DND-41 (cell line): Measurements from ENCODE around the gene GABRG3.

Experiments
- ATAC-seq: fragments of 200-7000 bp; cut with Tn5 transposase; 3 replicates; pipeline ENCODE4 v1.9.1; 2021; ENCODE audit warnings: low read depth; ENCODE audit not compliant: insufficient read depth
- DNase-seq: peaks from one replicate; pipeline ENCODE4 v3.0.0-alpha.2; 2020
- H2AFZ ChIP-seq: 2 replicates; pipeline ENCODE4 v1.6.0; 2012; ENCODE audit warnings: low read depth, low read length
- H3K27ac ChIP-seq: 2 replicates; pipeline ENCODE4 v1.5.1; 2012; ENCODE audit warnings: low read length, inconsistent platforms
- H3K27me3 ChIP-seq: fragments of 200-600 bp; sonication (generic); 2 replicates; pipeline ENCODE4 v1.6.0; 2012; ENCODE audit warnings: low read length, mild to moderate bottlenecking, inconsistent platforms; ENCODE audit not compliant: insufficient read depth, poor library complexity
- H3K36me3 ChIP-seq: 2 replicates; pipeline ENCODE4 v1.5.1; 2012; ENCODE audit warnings: low read length, inconsistent platforms; ENCODE audit not compliant: insufficient read depth
- H3K4me1 ChIP-seq: 2 replicates; pipeline ENCODE4 v1.5.1; 2012; ENCODE audit warnings: mild to moderate bottlenecking, low read length; ENCODE audit not compliant: insufficient read depth
- H3K4me2 ChIP-seq: 2 replicates; pipeline ENCODE4 v1.6.0; 2012; ENCODE audit warnings: mild to moderate bottlenecking, moderate library complexity, low read length, inconsistent platforms; ENCODE audit not compliant: insufficient read depth
- H3K4me3 ChIP-seq, 2 experiments: fragments of 200-600 bp in 1 of 2; shearing (Covaris generic) in 1 of 2; 2 replicates each; pipeline ENCODE4 v1.5.1; 2012 to 2016; ENCODE audit warnings: inconsistent platforms in 2 of 2, low read length in 2 of 2, mild to moderate bottlenecking in 2 of 2, low read depth in 1 of 2, moderate library complexity in 1 of 2
- H3K79me2 ChIP-seq: 2 replicates; pipeline ENCODE4 v1.6.0; 2012; ENCODE audit warnings: low read length, inconsistent platforms; ENCODE audit not compliant: insufficient read depth
- H3K9ac ChIP-seq: 2 replicates; pipeline ENCODE4 v1.6.0; 2012; ENCODE audit warnings: low read depth, mild to moderate bottlenecking, inconsistent platforms, low read length, moderate library complexity
- H3K9me3 ChIP-seq: 2 replicates; pipeline ENCODE4 v1.5.1; 2012; ENCODE audit warnings: low read length, moderate library complexity, mild to moderate bottlenecking, inconsistent platforms; ENCODE audit not compliant: insufficient read depth, severe bottlenecking
- H4K20me1 ChIP-seq: 2 replicates; pipeline ENCODE4 v1.6.0; 2012; ENCODE audit warnings: low read length; ENCODE audit not compliant: insufficient read depth
- EZH2 ChIP-seq: IDR thresholded peaks from 3 replicates; pipeline ENCODE4 v1.6.1; 2012; ENCODE audit warnings: borderline replicate concordance, low read depth, mild to moderate bottlenecking, moderate library complexity, low read length, inconsistent platforms; ENCODE audit not compliant: severe bottlenecking
- TF ChIP-seq, protein P1 (sequence below): IDR thresholded peaks from 2 replicates; pipeline ENCODE4 v1.5.1; 2012; ENCODE audit warnings: borderline replicate concordance, low read length, moderate library complexity, mild to moderate bottlenecking; ENCODE audit not compliant: poor library complexity, severe bottlenecking; ENCODE audit errors: extremely low read depth

The GABRG3 gene

DNA sequence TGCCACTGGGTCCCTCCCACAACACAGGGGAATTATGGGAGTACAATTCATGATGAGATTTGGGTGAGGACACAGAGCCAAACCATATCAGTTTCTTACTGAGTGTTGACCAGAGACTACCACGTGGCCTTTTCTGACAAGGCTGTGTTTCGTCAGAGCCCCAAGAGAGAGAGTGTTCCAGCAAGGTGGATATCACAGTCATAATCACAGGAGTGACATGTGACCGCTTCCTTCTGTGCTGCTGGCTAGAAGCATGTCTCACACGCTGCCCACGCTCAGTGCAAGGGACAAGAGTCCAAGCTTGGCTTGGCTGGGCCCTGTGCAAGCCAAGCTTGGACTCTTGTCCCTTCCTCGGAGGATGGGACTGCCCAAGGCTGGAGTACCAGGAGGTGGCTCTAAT is 103.2 kb downstream of the GABRG3 start:
- H3K4me1 ChIP-seq: no peaks in the 10 kb centered on the region
- H4K20me1 ChIP-seq: no peaks in the 10 kb centered on the region
- H3K79me2 ChIP-seq: no peaks in the 10 kb centered on the region
- H3K4me2 ChIP-seq: no peak overlapping the region
- no peak overlapping the region for H3K4me3 ChIP-seq
- H3K9ac ChIP-seq: no peak overlapping the region
- H3K27ac ChIP-seq: no peak overlapping the region
- TF ChIP-seq EZH2: no peak
- TF ChIP-seq, protein P1, sequence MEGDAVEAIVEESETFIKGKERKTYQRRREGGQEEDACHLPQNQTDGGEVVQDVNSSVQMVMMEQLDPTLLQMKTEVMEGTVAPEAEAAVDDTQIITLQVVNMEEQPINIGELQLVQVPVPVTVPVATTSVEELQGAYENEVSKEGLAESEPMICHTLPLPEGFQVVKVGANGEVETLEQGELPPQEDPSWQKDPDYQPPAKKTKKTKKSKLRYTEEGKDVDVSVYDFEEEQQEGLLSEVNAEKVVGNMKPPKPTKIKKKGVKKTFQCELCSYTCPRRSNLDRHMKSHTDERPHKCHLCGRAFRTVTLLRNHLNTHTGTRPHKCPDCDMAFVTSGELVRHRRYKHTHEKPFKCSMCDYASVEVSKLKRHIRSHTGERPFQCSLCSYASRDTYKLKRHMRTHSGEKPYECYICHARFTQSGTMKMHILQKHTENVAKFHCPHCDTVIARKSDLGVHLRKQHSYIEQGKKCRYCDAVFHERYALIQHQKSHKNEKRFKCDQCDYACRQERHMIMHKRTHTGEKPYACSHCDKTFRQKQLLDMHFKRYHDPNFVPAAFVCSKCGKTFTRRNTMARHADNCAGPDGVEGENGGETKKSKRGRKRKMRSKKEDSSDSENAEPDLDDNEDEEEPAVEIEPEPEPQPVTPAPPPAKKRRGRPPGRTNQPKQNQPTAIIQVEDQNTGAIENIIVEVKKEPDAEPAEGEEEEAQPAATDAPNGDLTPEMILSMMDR: no peak
- no peak for DNase-seq
- H3K36me3 ChIP-seq: no peaks in the 10 kb centered on the region
- H2AFZ ChIP-seq: no peak overlapping the region
- ATAC-seq: no peak
- no peaks in the 10 kb centered on the region for H3K27me3 ChIP-seq
- no peaks in the 10 kb centered on the region for H3K9me3 ChIP-seq

GRCh38 chr15:27077790-27078189 is 106.8 kb downstream of the GABRG3 start:
- Histone ChIP-seq H3K4me1 (no peaks in the 10 kb centered on the region), H3K4me2 (no peak overlapping the region), H3K79me2 (no peaks in the 10 kb centered on the region), H3K27ac (no peak overlapping the region), H2AFZ (no peak overlapping the region), H3K9me3 (no peaks in the 10 kb centered on the region), H3K36me3 (no peaks in the 10 kb centered on the region), H3K4me3 (no peak overlapping the region), H3K27me3 (no peaks in the 10 kb centered on the region), H3K9ac (no peak overlapping the region), H4K20me1 (no peaks in the 10 kb centered on the region)
- DNase-seq: no peak
- TF ChIP-seq, protein P1: no peak
- no peak for TF ChIP-seq EZH2
- no peak for ATAC-seq

DNA sequence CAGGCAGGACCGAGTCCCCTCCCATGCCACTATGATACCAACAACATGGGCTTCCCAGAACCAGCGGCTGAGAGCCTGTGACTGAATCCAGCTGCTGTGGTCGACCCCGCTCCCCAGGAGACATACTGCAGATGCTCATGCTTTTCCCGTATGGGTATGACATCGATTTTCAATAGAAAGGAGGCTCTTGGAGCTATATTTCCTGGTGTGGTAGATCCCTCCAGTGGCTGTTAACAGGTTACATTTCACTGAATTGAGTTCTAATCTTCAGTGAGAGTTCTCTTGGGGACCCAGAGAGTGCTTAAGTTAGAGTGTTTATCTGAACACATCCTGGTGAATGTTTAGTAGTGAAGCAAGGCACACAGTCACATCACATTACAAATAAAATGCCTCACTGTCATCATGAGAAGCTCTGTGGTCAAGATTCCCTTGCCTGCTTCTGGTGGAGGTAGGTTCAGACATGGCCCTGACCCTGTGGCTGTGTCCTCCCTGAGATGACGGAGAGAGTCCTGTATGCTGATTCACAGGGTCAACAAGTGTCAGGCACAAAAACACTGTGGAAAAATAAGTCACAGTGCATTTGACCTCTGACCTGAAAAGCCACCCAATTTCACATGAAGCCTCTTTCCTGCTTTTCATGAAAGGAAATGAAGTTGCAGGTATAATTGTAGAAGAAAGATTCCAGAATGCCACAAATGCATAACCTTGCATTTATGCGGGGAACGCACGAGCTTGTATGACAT is 110.9 kb downstream of the GABRG3 start:
- no peaks in the 10 kb centered on the region for H4K20me1 ChIP-seq
- DNase-seq (no peak), ATAC-seq (no peak)
- H3K36me3 ChIP-seq: no peaks in the 10 kb centered on the region
- H3K27me3 ChIP-seq: no peaks in the 10 kb centered on the region
- no peaks in the 10 kb centered on the region for H3K9me3 ChIP-seq
- H3K4me3 ChIP-seq: no peak overlapping the region
- TF ChIP-seq, protein P1: no peak
- no peak for TF ChIP-seq EZH2
- H3K4me1 ChIP-seq: no peaks in the 10 kb centered on the region
- H2AFZ ChIP-seq: no peak overlapping the region
- no peaks in the 10 kb centered on the region for H3K79me2 ChIP-seq
- H3K27ac ChIP-seq: no peak overlapping the region
- H3K4me2 ChIP-seq: no peak overlapping the region
- H3K9ac ChIP-seq: no peak overlapping the region
